PC-3 (cell line): ENCODE measurements around the gene PPT2.

Source experiments
- EZH2phosphoT487 ChIP-seq: fragments of 300-600 bp; sonication (generic); IDR thresholded peaks from 2 replicates; pipeline ENCODE4 v1.6.1; 2018; ENCODE audit warnings: mild to moderate bottlenecking, antibody characterized with exemption, low read length, borderline replicate concordance
- TF ChIP-seq, protein P1 (sequence below): fragments of 300-600 bp; sonication (generic); conservative IDR thresholded peaks from 2 replicates; pipeline ENCODE4 v1.5.1; 2017; ENCODE audit warnings: antibody characterized with exemption, low read depth, mild to moderate bottlenecking, low read length

DNA sequence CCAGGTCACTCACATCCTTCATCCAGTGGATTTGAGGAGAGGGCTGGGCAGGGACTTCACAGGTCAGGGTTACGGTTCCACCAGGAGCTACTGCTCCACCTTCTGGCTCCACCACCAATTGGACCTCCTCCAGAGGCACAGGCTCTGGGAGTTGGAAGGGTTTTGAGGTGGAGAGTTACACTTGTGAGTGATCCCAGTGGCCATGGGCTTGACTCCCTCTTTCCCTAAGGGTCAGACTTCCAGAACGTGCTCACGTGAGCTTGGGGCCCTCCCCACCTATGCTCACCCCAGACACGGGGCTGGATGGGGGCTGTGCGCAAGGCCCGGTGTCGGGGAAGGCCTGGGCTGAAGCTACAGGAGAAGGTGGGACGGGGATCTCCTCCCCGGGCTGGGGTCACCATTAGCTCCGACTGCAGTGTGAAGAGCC is 28.6 kb downstream of the PPT2 start:
- TF ChIP-seq, protein P1, sequence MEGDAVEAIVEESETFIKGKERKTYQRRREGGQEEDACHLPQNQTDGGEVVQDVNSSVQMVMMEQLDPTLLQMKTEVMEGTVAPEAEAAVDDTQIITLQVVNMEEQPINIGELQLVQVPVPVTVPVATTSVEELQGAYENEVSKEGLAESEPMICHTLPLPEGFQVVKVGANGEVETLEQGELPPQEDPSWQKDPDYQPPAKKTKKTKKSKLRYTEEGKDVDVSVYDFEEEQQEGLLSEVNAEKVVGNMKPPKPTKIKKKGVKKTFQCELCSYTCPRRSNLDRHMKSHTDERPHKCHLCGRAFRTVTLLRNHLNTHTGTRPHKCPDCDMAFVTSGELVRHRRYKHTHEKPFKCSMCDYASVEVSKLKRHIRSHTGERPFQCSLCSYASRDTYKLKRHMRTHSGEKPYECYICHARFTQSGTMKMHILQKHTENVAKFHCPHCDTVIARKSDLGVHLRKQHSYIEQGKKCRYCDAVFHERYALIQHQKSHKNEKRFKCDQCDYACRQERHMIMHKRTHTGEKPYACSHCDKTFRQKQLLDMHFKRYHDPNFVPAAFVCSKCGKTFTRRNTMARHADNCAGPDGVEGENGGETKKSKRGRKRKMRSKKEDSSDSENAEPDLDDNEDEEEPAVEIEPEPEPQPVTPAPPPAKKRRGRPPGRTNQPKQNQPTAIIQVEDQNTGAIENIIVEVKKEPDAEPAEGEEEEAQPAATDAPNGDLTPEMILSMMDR, result no peak
- no peak for TF ChIP-seq EZH2phosphoT487
